Endothelial cell (in vitro differentiated cells): ENCODE results near the gene REG4. TPM values are rescaled to one million over a fixed set of nuclear protein-coding genes. Genes with fewer than 3 reads are reported as not detected.

Source experiments
- DNase-seq: peaks from one replicate; pipeline ENCODE4 v3.0.0; 2021; ENCODE audit warnings: low spot score
- H3K27ac Mint-ChIP-seq: one replicate; pipeline ENCODE4 v1.8.0; 2021; ENCODE audit warnings: mixed read lengths, inconsistent platforms; ENCODE audit not compliant: unreplicated experiment
- H3K27me3 Mint-ChIP-seq: one replicate; pipeline ENCODE4 v1.8.0; 2021; ENCODE audit warnings: mild to moderate bottlenecking, moderate library complexity, mixed read lengths, inconsistent platforms; ENCODE audit not compliant: unreplicated experiment
- H3K36me3 Mint-ChIP-seq: one replicate; pipeline ENCODE4 v1.8.0; 2021; ENCODE audit warnings: mild to moderate bottlenecking, low read depth, mixed read lengths, inconsistent platforms; ENCODE audit not compliant: unreplicated experiment
- H3K4me1 Mint-ChIP-seq: one replicate; pipeline ENCODE4 v1.8.0; 2021; ENCODE audit warnings: mild to moderate bottlenecking, mixed read lengths, inconsistent platforms; ENCODE audit not compliant: unreplicated experiment
- H3K4me3 Mint-ChIP-seq: one replicate; pipeline ENCODE4 v1.8.0; 2021; ENCODE audit warnings: mild to moderate bottlenecking, mixed read lengths, inconsistent platforms; ENCODE audit not compliant: unreplicated experiment
- H3K9me3 Mint-ChIP-seq: one replicate; pipeline ENCODE4 v1.8.0; 2021; ENCODE audit warnings: mixed read lengths, inconsistent platforms; ENCODE audit not compliant: unreplicated experiment
- total RNA-seq: library from RNA; stranded (reverse); fragmentation: NEBNext Ultra II Directional; extraction: Animal tissue kit (Norgen Biotek cat#: 25700); gene quantifications from one replicate; pipeline ENCODE4 v1.2.1, GENCODE V29; 2021; ENCODE audit not compliant: unreplicated experiment
- TF ChIP-seq, protein P1 (sequence below): fragments of 200-600 bp; sonication (generic); IDR thresholded peaks from one replicate; pipeline ENCODE4 v1.5.0; 2021; ENCODE audit warnings: antibody characterized with exemption; ENCODE audit not compliant: unreplicated experiment

REG4 gene
- total RNA-seq, 1 donor from 2014 or later: not detected

DNA sequence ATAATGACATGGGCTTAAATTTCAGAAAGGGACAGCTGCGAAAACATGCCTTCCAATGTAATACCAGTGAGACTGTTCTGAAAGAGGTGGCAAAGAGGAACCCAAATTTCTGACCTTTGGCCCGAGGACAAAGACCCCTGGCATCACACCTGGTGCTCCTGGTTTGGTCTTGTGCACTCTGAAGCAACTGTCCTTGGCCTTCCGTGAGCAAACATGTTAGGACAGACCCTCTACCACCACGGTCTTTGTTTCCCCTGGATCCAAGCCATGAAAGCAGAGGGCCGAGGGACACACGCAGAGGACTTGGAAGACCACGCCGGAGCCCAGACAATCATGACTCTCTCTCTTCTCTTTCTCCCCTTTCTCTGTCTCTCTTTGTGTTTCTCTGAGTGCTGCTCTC, 6.0 kb downstream of the REG4 start:
- Mint-ChIP-seq H3K27ac (no peak overlapping the region), H3K36me3 (no peaks in the 10 kb centered on the region), H3K27me3 (no peaks in the 10 kb centered on the region), H3K9me3 (no peaks in the 10 kb centered on the region), H3K4me3 (no peak overlapping the region), H3K4me1 (no peaks in the 10 kb centered on the region)
- TF ChIP-seq, protein P1, sequence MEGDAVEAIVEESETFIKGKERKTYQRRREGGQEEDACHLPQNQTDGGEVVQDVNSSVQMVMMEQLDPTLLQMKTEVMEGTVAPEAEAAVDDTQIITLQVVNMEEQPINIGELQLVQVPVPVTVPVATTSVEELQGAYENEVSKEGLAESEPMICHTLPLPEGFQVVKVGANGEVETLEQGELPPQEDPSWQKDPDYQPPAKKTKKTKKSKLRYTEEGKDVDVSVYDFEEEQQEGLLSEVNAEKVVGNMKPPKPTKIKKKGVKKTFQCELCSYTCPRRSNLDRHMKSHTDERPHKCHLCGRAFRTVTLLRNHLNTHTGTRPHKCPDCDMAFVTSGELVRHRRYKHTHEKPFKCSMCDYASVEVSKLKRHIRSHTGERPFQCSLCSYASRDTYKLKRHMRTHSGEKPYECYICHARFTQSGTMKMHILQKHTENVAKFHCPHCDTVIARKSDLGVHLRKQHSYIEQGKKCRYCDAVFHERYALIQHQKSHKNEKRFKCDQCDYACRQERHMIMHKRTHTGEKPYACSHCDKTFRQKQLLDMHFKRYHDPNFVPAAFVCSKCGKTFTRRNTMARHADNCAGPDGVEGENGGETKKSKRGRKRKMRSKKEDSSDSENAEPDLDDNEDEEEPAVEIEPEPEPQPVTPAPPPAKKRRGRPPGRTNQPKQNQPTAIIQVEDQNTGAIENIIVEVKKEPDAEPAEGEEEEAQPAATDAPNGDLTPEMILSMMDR: no peak
- no peak for DNase-seq

DNA sequence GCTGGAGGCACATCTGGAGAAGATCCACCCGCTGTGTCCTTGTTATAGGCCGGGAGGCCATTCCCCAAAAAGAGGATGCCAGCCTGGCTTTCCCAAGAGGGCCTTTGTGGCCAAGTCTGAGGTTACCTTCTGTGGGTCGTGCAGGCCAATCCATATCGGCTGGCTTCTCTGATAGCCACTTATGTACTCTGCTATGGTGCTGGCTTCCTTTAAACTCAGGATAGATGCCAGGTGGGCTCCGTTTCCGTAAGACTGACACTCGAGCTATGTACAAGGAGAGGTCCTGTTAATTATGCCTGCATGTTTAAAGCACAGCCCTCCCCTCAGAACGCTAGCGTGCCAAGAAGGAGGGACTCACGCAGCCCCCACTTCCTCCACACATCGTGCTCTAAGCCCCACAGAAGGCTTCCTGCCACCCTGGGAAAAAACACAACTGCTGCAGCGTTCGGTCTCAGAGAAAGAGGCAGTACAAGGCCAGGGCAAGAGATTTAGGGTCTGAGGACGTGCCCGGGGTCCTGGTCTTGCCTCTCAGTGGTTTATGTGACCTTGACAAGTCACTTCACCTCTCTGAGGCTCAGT, 11.6 kb downstream of the REG4 start:
- TF ChIP-seq, protein P1: no peak
- Mint-ChIP-seq H3K4me3 (no peak overlapping the region), H3K27me3 (no peaks in the 10 kb centered on the region), H3K27ac (no peak overlapping the region), H3K9me3 (no peaks in the 10 kb centered on the region), H3K36me3 (no peaks in the 10 kb centered on the region), H3K4me1 (no peaks in the 10 kb centered on the region)
- DNase-seq: no peak

DNA sequence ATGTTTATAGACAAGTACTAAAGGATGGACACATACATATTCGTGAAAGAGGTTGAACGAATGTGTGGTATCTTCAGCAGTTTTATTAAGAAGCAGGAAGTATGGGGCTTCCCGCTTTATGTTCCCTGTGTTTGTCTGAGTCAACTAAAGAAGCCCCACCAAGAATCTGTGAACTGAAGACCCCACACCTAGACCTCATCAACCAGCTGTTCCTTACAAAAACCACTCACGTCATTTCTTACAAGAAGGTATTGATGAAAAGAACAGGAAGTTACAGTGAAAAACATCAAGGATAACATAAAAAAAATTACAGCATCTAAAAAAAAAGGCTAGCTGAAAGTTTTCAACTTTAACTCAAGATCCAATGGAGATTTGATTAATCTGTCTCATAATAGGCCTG, 12.3 kb downstream of the REG4 start:
- Mint-ChIP-seq H3K27me3 (no peaks in the 10 kb centered on the region), H3K4me1 (no peaks in the 10 kb centered on the region), H3K36me3 (no peaks in the 10 kb centered on the region), H3K4me3 (no peak overlapping the region), H3K9me3 (no peaks in the 10 kb centered on the region), H3K27ac (no peak overlapping the region)
- DNase-seq: no peak
- TF ChIP-seq, protein P1: no peak

DNA sequence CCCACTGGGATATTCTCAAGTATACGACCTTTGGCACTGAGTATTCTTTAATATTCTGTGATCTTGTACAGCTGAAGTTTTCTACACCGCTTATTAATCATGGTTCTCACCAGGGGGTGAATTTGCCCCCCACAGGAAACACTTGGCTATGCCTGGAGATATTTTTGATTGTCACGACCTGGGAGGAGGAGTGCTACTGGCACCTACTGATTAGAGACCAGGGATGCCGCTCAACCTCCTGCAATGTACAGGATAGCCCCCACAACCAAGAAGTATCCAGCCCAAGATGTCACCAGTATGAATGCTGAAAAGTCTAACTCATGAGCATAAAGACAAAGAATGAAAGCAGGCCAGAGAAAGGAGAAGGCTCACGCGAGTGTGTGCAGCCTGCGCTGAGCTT, 13.7 kb downstream of the REG4 start:
- TF ChIP-seq, protein P1: no peak
- Mint-ChIP-seq H3K4me1 (peaks cover 3% of the 10 kb centered on the region), H3K27ac (no peak overlapping the region), H3K36me3 (no peaks in the 10 kb centered on the region), H3K4me3 (no peak overlapping the region), H3K9me3 (no peaks in the 10 kb centered on the region), H3K27me3 (no peaks in the 10 kb centered on the region)
- DNase-seq: no peak

DNA sequence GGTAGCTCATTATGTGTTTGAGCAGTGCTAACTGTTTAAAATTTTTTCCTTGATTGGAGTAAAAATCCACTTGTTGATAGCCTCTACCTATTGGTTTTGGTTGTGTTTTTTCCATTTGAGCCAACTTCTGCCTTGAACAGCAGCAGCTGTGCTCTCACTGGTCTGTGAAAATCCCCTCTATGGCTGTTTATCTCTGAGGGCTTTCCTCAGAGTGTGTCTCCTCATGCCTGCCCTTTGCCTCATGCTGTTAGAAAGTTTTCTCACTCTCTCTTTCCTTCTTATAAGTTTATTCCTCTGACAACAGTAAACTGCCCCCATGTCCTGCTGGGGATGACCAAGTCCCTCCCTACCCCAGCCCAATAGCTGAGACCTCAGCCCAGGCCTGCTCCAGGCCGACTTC, 14.1 kb downstream of the REG4 start:
- DNase-seq: no peak
- Mint-ChIP-seq H3K4me3 (no peak overlapping the region), H3K9me3 (no peaks in the 10 kb centered on the region), H3K4me1 (peaks cover 3% of the 10 kb centered on the region), H3K27me3 (no peaks in the 10 kb centered on the region), H3K27ac (no peak overlapping the region), H3K36me3 (no peaks in the 10 kb centered on the region)
- TF ChIP-seq, protein P1: no peak
